ENCODE measurements around the gene CWH43. TPM values are rescaled to one million over a fixed set of nuclear protein-coding genes. Genes with fewer than 3 reads are reported as not detected.

Gene CWH43
- not detected in 2 replicates for total RNA-seq

DNA sequence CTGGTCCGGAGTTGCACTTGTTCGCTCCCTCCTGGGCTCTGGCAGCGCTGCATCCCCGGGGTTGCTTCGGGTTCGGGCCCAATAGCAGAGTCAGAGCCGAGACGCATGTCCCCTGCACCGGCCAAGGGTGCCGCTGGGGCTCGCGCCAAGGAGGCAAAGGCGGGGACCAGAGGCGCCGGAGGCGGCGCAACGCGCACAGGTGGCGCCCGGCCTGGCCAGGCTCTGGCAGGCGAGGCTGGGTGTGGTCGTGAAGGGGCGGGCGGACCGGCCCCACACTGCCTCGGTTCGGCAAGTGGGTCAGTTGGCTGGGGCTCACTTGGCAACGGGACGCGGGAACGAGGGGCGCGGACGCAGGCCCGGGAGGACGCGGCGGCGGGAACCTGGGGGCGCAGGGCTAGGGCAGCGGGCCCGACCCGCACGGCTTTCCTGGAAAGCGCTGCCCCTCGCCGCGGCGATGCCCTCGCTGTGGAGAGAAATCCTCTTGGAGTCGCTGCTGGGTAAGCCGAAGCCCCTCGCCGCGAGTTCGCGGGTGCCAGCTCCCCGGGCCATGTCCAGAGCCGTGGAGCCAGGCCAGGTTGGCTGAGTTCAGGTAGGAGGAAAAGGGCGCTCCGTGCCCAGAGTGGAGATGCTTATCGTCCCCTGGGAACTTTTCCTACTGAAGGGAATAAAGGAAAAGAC, at the start of gene CWH43:
TSS of gene CWH43 (plus strand) at position 300 of the 678 bp plus-strand sequence. CDS start at position 455, 155 bp downstream.

Small RNA genes within 50 kb of the gene (small RNA-seq; reads per million reads assigned to genes)
- gene AC020593.1, result not detected

Other genes with a start within 250 kb of the CWH43 start
- gene FRYL, start 206.0 kb upstream of the CWH43 start, total RNA-seq, result 140 and 150 TPM in 2 replicates
- gene OCIAD1, start 155.2 kb upstream of the CWH43 start, total RNA-seq, result 125 and 126 TPM in 2 replicates
- gene OCIAD2, start 79.5 kb upstream of the CWH43 start, total RNA-seq, result 64.9 and 93.1 TPM in 2 replicates